ENCODE measurements around the gene TBC1D10B.

GRCh38 chr16:30409125-30410060, 39.1 kb upstream of the TBC1D10B start:
- TF ChIP-seq CTCF (IDR thresholded peaks at IDR 0.05 in 4 of 5, conservative IDR thresholded peaks at IDR 0.05 in 1 of 5) (peak; percentile 92 to 96 (median 95)), POLR2A (IDR thresholded peaks at IDR 0.05) (no peak)
